WTC11 (cell line): ENCODE data around the gene GGNBP2. TPM values are rescaled to one million over a fixed set of nuclear protein-coding genes. Genes with fewer than 3 reads are reported as not detected.

Experiments
- ATAC-seq: fragments of 200-7000 bp; cut with Tn5 transposase; 2 replicates; pipeline ENCODE4 v1.10.0; 2021; ENCODE audit warnings: mild to moderate bottlenecking, moderate library complexity
- CTCF ChIA-PET: fragments of 300-600 bp; sonication (Branson Sonifier 250); formaldehyde crosslinking; loops from one replicate; lab custom pipeline; 2021; ENCODE audit warnings: antibody characterized with exemption; lab: Charles Lee
- POLR2A ChIA-PET: fragments of 350-600 bp; sonication (Branson Sonifier 250); formaldehyde crosslinking; loops from one replicate; lab custom pipeline; 2021; ENCODE audit warnings: antibody characterized with exemption; lab: Charles Lee
- DNase-seq: peaks from one replicate; pipeline ENCODE4 v3.0.0; 2021; ENCODE audit warnings: low spot score
- H3K27ac Mint-ChIP-seq: 2 replicates; pipeline ENCODE4 v1.8.0; 2021; ENCODE audit warnings: mixed read lengths
- H3K27me3 Mint-ChIP-seq: 2 replicates; pipeline ENCODE4 v1.8.0; 2021; ENCODE audit warnings: low read depth, mild to moderate bottlenecking, moderate library complexity, mixed read lengths
- H3K36me3 Mint-ChIP-seq: 2 replicates; pipeline ENCODE4 v1.8.0; 2021; ENCODE audit warnings: mixed read lengths
- H3K4me1 Mint-ChIP-seq: 2 replicates; pipeline ENCODE4 v1.8.0; 2022; ENCODE audit warnings: mixed read lengths
- H3K4me3 Mint-ChIP-seq: 2 replicates; pipeline ENCODE4 v1.8.0; 2021; ENCODE audit warnings: mild to moderate bottlenecking, moderate library complexity, mixed read lengths
- H3K9me3 Mint-ChIP-seq: 2 replicates; pipeline ENCODE4 v1.8.0; 2021; ENCODE audit warnings: mixed read lengths
- ESRRA ChIP-seq: sonication (generic); formaldehyde crosslinking; IDR thresholded peaks from 2 replicates; pipeline ENCODE4 v1.8.1; 2022; ENCODE audit warnings: mild to moderate bottlenecking, missing genetic modification reagents, borderline replicate concordance
- FOXK1 ChIP-seq: sonication (generic); formaldehyde crosslinking; IDR thresholded peaks from 2 replicates; pipeline ENCODE4 v1.8.0; 2022; ENCODE audit warnings: mild to moderate bottlenecking, moderate library complexity, missing genetic modification reagents
- FOXP1 ChIP-seq: sonication (generic); formaldehyde crosslinking; IDR thresholded peaks from 2 replicates; pipeline ENCODE4 v1.8.0; 2022; ENCODE audit warnings: missing genetic modification reagents, mild to moderate bottlenecking, moderate library complexity, borderline replicate concordance
- JUN ChIP-seq: sonication (generic); formaldehyde crosslinking; IDR thresholded peaks from 2 replicates; pipeline ENCODE4 v1.8.0; 2023; ENCODE audit warnings: mild to moderate bottlenecking, missing genetic modification reagents
- KAT7 ChIP-seq: sonication (generic); formaldehyde crosslinking; IDR thresholded peaks from 2 replicates; pipeline ENCODE4 v1.8.1; 2023; ENCODE audit warnings: missing genetic modification reagents, mild to moderate bottlenecking, borderline replicate concordance
- NFATC4 ChIP-seq: fragments of 250-450 bp; sonication (Bioruptor Pico); IDR thresholded peaks from 2 replicates; pipeline ENCODE4 v1.9.0; 2021; ENCODE audit warnings: mild to moderate bottlenecking
- RELA ChIP-seq: sonication (generic); formaldehyde crosslinking; IDR thresholded peaks from 2 replicates; pipeline ENCODE4 v1.8.1; 2022; ENCODE audit warnings: missing genetic modification reagents, mild to moderate bottlenecking, borderline replicate concordance
- SOX15 ChIP-seq: fragments of 250-450 bp; sonication (Bioruptor Pico); IDR thresholded peaks from 2 replicates; pipeline ENCODE4 v1.9.0; 2021; ENCODE audit warnings: mild to moderate bottlenecking
- SP1 ChIP-seq: sonication (generic); formaldehyde crosslinking; conservative IDR thresholded peaks from 2 replicates; pipeline ENCODE4 v1.8.1; 2022; ENCODE audit warnings: missing genetic modification reagents
- ZNF232 ChIP-seq: sonication (generic); formaldehyde crosslinking; IDR thresholded peaks from 2 replicates; pipeline ENCODE4 v1.8.0; 2022; ENCODE audit warnings: mild to moderate bottlenecking, missing genetic modification reagents
- ZNF671 ChIP-seq: fragments of 250-450 bp; sonication (Bioruptor Pico); IDR thresholded peaks from 2 replicates; pipeline ENCODE4 v1.8.0; 2021; ENCODE audit warnings: mild to moderate bottlenecking
- total RNA-seq: library from RNA; stranded (reverse); gene quantifications from 3 replicates; pipeline ENCODE4 v1.2.3, GENCODE V29; 2021
- TF ChIP-seq, protein P1 (sequence below): sonication (generic); formaldehyde crosslinking; IDR thresholded peaks from 2 replicates; pipeline ENCODE4 v1.8.1; 2022; ENCODE audit warnings: mild to moderate bottlenecking, moderate library complexity, missing genetic modification reagents
- TF ChIP-seq, protein P2 (sequence below): sonication (generic); formaldehyde crosslinking; IDR thresholded peaks from 2 replicates; pipeline ENCODE4 v1.8.1; 2023; ENCODE audit warnings: mild to moderate bottlenecking, missing genetic modification reagents
- TF ChIP-seq, protein P3 (sequence below): sonication (generic); formaldehyde crosslinking; IDR thresholded peaks from 2 replicates; pipeline ENCODE4 v1.8.1; 2023; ENCODE audit warnings: mild to moderate bottlenecking, missing genetic modification reagents, moderate library complexity
- TF ChIP-seq, protein P4 (sequence below): sonication (generic); formaldehyde crosslinking; IDR thresholded peaks from 2 replicates; pipeline ENCODE4 v1.8.0; 2023; ENCODE audit warnings: mild to moderate bottlenecking, missing genetic modification reagents
- TF ChIP-seq, protein P5 (sequence below): sonication (generic); formaldehyde crosslinking; conservative IDR thresholded peaks from 2 replicates; pipeline ENCODE4 v1.8.1; 2022; ENCODE audit warnings: mild to moderate bottlenecking, missing genetic modification reagents
- TF ChIP-seq, protein P6 (sequence below): sonication (generic); formaldehyde crosslinking; IDR thresholded peaks from 2 replicates; pipeline ENCODE4 v1.8.0; 2023; ENCODE audit warnings: missing genetic modification reagents
- TF ChIP-seq, protein P7 (sequence below): fragments of 250-450 bp; sonication (Bioruptor Pico); IDR thresholded peaks from 2 replicates; pipeline ENCODE4 v1.9.0; 2021; ENCODE audit warnings: moderate library complexity, mild to moderate bottlenecking, inconsistent platforms, borderline replicate concordance
- TF ChIP-seq, protein P8 (sequence below): sonication (generic); formaldehyde crosslinking; IDR thresholded peaks from 2 replicates; pipeline ENCODE4 v1.8.0; 2023; ENCODE audit warnings: missing genetic modification reagents, mild to moderate bottlenecking, borderline replicate concordance
- TF ChIP-seq, protein P9 (sequence below): sonication (generic); formaldehyde crosslinking; IDR thresholded peaks from 2 replicates; pipeline ENCODE4 v1.8.1; 2022; ENCODE audit warnings: mild to moderate bottlenecking, missing genetic modification reagents, moderate library complexity, borderline replicate concordance

GGNBP2 gene
- total RNA-seq, 1 experiment from 2014 or later: 49.6 TPM

DNA sequence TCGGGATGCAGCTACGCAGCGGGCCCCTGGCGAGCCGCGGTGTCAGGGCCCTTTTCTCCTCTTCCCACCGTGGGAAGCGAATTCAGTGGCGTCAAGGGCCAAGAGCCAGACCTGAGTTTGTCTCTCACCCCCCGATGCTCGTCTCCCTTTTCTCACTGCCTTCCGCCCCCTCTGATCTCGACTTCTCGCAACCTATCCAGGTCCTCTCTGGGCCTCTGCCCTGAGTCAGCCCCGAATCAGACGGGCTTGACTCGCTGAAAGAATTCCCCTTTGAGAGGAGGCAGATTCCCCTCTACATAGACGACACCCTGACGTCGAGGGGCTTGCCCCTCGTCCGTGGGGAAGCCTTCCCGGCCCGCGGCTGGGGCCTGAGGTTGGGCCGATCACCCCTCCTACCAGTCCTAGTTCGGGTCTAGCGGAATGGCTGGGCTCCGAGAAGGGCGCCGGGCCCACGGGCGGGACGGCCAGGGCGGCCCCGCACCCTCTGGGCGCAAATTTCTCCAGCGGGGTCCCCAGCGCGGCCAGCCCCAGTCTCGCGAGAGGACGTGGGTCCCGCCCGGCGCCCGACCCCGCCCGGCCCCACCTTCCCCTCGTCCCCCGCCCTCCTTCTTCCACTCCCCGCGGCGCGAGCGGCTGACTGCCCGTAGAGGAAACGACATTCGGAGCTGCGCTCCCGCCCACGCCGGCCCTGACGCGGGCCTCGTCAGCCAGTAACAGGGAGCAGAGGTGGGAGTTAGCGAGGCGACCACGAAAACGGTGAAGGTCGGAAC, at the start of gene GGNBP2 (continued):
- TF ChIP-seq, protein P1, sequence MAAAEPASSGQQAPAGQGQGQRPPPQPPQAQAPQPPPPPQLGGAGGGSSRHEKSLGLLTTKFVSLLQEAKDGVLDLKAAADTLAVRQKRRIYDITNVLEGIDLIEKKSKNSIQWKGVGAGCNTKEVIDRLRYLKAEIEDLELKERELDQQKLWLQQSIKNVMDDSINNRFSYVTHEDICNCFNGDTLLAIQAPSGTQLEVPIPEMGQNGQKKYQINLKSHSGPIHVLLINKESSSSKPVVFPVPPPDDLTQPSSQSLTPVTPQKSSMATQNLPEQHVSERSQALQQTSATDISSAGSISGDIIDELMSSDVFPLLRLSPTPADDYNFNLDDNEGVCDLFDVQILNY (CRISPR knock-in tag): peak; percentile 62; the same call in 1 of the 2 replicates
- TF ChIP-seq ZNF671 (CRISPR knock-in tag) (no peak), SP1 (CRISPR knock-in tag) (peak; percentile 41), RELA (CRISPR knock-in tag) (peak; percentile 36; the same call in 1 of the 2 replicates), KAT7 (CRISPR knock-in tag) (0 out of 2 replicates have a peak, but pooled peaks have one; percentile 41), FOXK1 (CRISPR knock-in tag) (0 out of 2 replicates have a peak, but pooled peaks have one; percentile 27), NFATC4 (no peak), FOXP1 (CRISPR knock-in tag) (0 out of 2 replicates have a peak, but pooled peaks have one; percentile 16), JUN (CRISPR knock-in tag) (0 out of 2 replicates have a peak, but pooled peaks have one; percentile 0)
- TF ChIP-seq, protein P2, sequence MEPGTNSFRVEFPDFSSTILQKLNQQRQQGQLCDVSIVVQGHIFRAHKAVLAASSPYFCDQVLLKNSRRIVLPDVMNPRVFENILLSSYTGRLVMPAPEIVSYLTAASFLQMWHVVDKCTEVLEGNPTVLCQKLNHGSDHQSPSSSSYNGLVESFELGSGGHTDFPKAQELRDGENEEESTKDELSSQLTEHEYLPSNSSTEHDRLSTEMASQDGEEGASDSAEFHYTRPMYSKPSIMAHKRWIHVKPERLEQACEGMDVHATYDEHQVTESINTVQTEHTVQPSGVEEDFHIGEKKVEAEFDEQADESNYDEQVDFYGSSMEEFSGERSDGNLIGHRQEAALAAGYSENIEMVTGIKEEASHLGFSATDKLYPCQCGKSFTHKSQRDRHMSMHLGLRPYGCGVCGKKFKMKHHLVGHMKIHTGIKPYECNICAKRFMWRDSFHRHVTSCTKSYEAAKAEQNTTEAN (CRISPR knock-in tag): 0 out of 2 replicates have a peak, but pooled peaks have one; percentile 58
- TF ChIP-seq, protein P3, sequence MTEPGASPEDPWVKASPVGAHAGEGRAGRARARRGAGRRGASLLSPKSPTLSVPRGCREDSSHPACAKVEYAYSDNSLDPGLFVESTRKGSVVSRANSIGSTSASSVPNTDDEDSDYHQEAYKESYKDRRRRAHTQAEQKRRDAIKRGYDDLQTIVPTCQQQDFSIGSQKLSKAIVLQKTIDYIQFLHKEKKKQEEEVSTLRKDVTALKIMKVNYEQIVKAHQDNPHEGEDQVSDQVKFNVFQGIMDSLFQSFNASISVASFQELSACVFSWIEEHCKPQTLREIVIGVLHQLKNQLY (CRISPR knock-in tag): no peak
- TF ChIP-seq, protein P4, sequence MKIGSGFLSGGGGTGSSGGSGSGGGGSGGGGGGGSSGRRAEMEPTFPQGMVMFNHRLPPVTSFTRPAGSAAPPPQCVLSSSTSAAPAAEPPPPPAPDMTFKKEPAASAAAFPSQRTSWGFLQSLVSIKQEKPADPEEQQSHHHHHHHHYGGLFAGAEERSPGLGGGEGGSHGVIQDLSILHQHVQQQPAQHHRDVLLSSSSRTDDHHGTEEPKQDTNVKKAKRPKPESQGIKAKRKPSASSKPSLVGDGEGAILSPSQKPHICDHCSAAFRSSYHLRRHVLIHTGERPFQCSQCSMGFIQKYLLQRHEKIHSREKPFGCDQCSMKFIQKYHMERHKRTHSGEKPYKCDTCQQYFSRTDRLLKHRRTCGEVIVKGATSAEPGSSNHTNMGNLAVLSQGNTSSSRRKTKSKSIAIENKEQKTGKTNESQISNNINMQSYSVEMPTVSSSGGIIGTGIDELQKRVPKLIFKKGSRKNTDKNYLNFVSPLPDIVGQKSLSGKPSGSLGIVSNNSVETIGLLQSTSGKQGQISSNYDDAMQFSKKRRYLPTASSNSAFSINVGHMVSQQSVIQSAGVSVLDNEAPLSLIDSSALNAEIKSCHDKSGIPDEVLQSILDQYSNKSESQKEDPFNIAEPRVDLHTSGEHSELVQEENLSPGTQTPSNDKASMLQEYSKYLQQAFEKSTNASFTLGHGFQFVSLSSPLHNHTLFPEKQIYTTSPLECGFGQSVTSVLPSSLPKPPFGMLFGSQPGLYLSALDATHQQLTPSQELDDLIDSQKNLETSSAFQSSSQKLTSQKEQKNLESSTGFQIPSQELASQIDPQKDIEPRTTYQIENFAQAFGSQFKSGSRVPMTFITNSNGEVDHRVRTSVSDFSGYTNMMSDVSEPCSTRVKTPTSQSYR: no peak
- TF ChIP-seq, protein P5, sequence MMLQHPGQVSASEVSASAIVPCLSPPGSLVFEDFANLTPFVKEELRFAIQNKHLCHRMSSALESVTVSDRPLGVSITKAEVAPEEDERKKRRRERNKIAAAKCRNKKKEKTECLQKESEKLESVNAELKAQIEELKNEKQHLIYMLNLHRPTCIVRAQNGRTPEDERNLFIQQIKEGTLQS (CRISPR knock-in tag): no peak
- TF ChIP-seq, protein P6, sequence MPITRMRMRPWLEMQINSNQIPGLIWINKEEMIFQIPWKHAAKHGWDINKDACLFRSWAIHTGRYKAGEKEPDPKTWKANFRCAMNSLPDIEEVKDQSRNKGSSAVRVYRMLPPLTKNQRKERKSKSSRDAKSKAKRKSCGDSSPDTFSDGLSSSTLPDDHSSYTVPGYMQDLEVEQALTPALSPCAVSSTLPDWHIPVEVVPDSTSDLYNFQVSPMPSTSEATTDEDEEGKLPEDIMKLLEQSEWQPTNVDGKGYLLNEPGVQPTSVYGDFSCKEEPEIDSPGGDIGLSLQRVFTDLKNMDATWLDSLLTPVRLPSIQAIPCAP: no peak
- TF ChIP-seq, protein P7, sequence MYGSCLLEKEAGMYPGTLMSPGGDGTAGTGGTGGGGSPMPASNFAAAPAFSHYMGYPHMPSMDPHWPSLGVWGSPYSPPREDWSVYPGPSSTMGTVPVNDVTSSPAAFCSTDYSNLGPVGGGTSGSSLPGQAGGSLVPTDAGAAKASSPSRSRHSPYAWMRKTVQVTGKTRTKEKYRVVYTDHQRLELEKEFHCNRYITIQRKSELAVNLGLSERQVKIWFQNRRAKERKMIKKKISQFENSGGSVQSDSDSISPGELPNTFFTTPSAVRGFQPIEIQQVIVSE: no peak
- TF ChIP-seq, all 79 proteins: peak for 13

DNA sequence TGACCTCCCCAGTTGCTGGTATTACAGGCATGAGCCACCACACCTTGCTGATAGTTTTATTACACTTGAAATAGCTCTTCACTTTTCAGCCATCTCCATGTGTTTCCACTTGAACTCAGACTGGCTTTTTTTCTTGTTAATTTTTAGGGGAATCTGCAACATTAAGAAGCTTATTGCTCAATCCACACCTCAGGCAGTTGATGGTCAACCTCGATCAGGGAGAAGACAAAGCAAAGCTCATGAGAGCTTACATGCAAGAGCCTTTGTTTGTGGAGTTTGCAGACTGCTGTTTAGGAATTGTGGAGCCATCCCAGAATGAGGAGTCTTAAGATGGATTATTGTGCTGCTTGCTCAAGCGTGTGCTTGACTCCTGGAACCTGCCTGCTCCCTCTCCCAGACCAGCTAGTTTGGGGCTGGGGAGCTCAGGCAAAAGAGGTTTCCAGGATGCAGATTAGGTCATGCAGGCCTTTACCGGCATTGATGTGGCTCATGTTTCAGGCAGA, 49.6 kb upstream of the GGNBP2 start:
- ChIA-PET CTCF (interaction anchor here (0.9 to 1.0 kb wide), 2 partner anchors 12 to 39 kb away, joined by 3 to 4 read pairs; no protein-coding TSS in a partner anchor), POLR2A (no interaction called here)
- Mint-ChIP-seq H3K4me3 (no peak overlapping the region), H3K4me1 (no peaks in the 10 kb centered on the region), H3K36me3 (peaks cover 54% of the 10 kb centered on the region), H3K27ac (peak overlapping the region; percentile 14), H3K9me3 (no peaks in the 10 kb centered on the region), H3K27me3 (no peaks in the 10 kb centered on the region)
- DNase-seq: no peak
- ATAC-seq: no peak
- TF ChIP-seq SOX15 (CRISPR knock-in tag) (no peak), ESRRA (no peak), RELA (CRISPR knock-in tag) (no peak), ZNF232 (no peak)
- TF ChIP-seq, protein P8, sequence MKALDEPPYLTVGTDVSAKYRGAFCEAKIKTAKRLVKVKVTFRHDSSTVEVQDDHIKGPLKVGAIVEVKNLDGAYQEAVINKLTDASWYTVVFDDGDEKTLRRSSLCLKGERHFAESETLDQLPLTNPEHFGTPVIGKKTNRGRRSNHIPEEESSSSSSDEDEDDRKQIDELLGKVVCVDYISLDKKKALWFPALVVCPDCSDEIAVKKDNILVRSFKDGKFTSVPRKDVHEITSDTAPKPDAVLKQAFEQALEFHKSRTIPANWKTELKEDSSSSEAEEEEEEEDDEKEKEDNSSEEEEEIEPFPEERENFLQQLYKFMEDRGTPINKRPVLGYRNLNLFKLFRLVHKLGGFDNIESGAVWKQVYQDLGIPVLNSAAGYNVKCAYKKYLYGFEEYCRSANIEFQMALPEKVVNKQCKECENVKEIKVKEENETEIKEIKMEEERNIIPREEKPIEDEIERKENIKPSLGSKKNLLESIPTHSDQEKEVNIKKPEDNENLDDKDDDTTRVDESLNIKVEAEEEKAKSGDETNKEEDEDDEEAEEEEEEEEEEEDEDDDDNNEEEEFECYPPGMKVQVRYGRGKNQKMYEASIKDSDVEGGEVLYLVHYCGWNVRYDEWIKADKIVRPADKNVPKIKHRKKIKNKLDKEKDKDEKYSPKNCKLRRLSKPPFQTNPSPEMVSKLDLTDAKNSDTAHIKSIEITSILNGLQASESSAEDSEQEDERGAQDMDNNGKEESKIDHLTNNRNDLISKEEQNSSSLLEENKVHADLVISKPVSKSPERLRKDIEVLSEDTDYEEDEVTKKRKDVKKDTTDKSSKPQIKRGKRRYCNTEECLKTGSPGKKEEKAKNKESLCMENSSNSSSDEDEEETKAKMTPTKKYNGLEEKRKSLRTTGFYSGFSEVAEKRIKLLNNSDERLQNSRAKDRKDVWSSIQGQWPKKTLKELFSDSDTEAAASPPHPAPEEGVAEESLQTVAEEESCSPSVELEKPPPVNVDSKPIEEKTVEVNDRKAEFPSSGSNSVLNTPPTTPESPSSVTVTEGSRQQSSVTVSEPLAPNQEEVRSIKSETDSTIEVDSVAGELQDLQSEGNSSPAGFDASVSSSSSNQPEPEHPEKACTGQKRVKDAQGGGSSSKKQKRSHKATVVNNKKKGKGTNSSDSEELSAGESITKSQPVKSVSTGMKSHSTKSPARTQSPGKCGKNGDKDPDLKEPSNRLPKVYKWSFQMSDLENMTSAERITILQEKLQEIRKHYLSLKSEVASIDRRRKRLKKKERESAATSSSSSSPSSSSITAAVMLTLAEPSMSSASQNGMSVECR (CRISPR knock-in tag): no peak
- TF ChIP-seq, protein P9, sequence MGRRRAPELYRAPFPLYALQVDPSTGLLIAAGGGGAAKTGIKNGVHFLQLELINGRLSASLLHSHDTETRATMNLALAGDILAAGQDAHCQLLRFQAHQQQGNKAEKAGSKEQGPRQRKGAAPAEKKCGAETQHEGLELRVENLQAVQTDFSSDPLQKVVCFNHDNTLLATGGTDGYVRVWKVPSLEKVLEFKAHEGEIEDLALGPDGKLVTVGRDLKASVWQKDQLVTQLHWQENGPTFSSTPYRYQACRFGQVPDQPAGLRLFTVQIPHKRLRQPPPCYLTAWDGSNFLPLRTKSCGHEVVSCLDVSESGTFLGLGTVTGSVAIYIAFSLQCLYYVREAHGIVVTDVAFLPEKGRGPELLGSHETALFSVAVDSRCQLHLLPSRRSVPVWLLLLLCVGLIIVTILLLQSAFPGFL (CRISPR knock-in tag): no peak
